ENCODE data around the gene SV2A. TPM values are rescaled to one million over a fixed set of nuclear protein-coding genes. Genes with fewer than 3 reads are reported as not detected.
"Not testable (repeated sequence)": the region's sequence is repeated elsewhere in the genome, so short reads cannot be mapped to it uniquely, and the experiment has no call there.

SV2A gene
- total RNA-seq, 1 experiment from 2014 or later = 4.7 TPM

DNA sequence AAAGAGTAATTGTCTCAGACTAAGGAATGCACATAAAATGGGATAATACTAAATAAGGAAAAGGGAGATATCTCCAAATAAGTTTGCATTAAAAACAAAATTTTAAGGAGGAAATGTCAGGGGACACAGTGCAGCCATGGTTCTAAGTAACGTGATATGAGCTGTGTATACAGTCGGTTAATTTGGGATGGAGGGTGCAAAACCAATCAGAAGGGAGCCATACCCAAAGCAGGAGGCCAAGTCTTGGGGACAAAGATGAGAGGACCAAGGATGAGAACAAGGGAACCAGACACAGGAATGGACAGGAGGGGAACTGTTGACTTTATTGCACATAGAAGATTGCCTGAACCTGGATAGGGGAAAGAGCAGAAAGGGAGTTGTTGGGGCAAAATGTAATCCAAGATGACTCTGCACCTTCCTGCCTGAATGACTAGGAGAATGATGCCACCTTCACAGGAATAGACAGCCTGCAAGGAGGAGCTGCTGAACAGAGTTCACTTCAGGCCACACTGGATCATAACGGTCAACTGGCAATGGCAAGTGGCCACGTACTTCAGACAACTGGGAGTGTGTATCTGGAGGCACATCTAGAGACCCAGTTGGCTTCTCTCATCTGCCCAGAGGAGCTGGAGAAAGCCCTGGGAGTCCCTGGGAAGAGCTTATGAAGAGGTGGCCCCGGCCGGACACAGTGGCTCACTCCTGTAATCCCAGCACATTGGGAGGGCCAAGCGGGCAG, 40.3 kb downstream of the SV2A start:
- no peak overlapping the region for H3K27ac Mint-ChIP-seq (ENCODE audit: unreplicated experiment)
- no peaks in the 10 kb centered on the region for H3K9me3 ChIP-seq
- BruUV-seq (replicated peaks) = no TSS peak
- H3K36me3 Mint-ChIP-seq (ENCODE audit: insufficient read depth, unreplicated experiment) = peaks cover 16% of the 10 kb centered on the region
- no peak overlapping the region for H3K4me3 Mint-ChIP-seq (ENCODE audit: unreplicated experiment)
- no peaks in the 10 kb centered on the region for H3K27me3 ChIP-seq (replicated peaks; ENCODE audit: control insufficient read depth, insufficient read depth, low read length)
- H3K36me3 ChIP-seq (ENCODE audit: control insufficient read depth, insufficient read depth, low read length) = no peaks in the 10 kb centered on the region
- H3K27me3 Mint-ChIP-seq (ENCODE audit: insufficient read depth, unreplicated experiment) = no peaks in the 10 kb centered on the region
- no peak overlapping the region for H3K4me3 ChIP-seq (ENCODE audit: low read depth, low read length)
- H3K4me1 ChIP-seq = no peaks in the 10 kb centered on the region
- H3K9me3 Mint-ChIP-seq (ENCODE audit: unreplicated experiment) = no peaks in the 10 kb centered on the region
- intact Hi-C loops (cut with micrococcal nuclease; ENCODE audit: unreplicated experiment) = no loop called here
- peaks cover 5% of the 10 kb centered on the region for H3K4me1 Mint-ChIP-seq (ENCODE audit: low read depth, unreplicated experiment)
- ChIA-PET POLR2A (no interaction called here), CTCF (no interaction called here)
- peak in 1 of 2 experiments; percentile 0 for DNase-seq
- TF ChIP-seq, protein P1, sequence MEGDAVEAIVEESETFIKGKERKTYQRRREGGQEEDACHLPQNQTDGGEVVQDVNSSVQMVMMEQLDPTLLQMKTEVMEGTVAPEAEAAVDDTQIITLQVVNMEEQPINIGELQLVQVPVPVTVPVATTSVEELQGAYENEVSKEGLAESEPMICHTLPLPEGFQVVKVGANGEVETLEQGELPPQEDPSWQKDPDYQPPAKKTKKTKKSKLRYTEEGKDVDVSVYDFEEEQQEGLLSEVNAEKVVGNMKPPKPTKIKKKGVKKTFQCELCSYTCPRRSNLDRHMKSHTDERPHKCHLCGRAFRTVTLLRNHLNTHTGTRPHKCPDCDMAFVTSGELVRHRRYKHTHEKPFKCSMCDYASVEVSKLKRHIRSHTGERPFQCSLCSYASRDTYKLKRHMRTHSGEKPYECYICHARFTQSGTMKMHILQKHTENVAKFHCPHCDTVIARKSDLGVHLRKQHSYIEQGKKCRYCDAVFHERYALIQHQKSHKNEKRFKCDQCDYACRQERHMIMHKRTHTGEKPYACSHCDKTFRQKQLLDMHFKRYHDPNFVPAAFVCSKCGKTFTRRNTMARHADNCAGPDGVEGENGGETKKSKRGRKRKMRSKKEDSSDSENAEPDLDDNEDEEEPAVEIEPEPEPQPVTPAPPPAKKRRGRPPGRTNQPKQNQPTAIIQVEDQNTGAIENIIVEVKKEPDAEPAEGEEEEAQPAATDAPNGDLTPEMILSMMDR (IDR thresholded peaks at IDR 0.05; ENCODE audit: insufficient read depth in 1 of 2, low read depth in 1 of 2, low read length in 1 of 2, severe bottlenecking in 1 of 2, unreplicated experiment in 1 of 2) = no peak

DNA sequence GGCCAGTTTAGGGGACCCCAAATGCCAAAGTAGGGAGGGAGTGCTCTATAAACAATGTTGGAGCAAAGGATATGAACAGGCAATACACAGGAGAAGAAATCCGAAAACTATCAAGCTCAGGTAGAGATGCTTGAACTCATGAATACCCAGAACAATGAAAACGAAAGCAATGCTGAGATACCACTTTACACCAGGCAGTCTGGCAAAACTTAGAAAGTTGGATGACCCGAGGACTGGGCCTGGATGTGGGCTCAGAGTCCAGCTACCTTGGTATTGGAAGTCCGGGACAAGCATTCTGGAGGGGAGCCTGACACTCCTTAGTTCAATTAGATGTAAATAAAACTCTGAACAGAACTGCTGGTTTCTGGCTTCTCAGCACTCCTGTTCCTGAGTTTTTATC, 44.6 kb downstream of the SV2A start:
- BruUV-seq (replicated peaks); H3K27me3 Mint-ChIP-seq (ENCODE audit: insufficient read depth, unreplicated experiment); POLR2A ChIA-PET; H3K4me3 Mint-ChIP-seq (ENCODE audit: unreplicated experiment); H3K9me3 Mint-ChIP-seq (ENCODE audit: unreplicated experiment); H3K4me3 ChIP-seq (ENCODE audit: low read depth, low read length); H3K4me1 ChIP-seq; H3K4me1 Mint-ChIP-seq (ENCODE audit: low read depth, unreplicated experiment); H3K27ac Mint-ChIP-seq (ENCODE audit: unreplicated experiment); H3K9me3 ChIP-seq; H3K36me3 ChIP-seq (ENCODE audit: control insufficient read depth, insufficient read depth, low read length); DNase-seq; H3K27me3 ChIP-seq (replicated peaks; ENCODE audit: control insufficient read depth, insufficient read depth, low read length); CTCF ChIA-PET; intact Hi-C loops (cut with micrococcal nuclease; ENCODE audit: unreplicated experiment): not testable (repeated sequence)
- peaks cover 10% of the 10 kb centered on the region for H3K36me3 Mint-ChIP-seq (ENCODE audit: insufficient read depth, unreplicated experiment)

DNA sequence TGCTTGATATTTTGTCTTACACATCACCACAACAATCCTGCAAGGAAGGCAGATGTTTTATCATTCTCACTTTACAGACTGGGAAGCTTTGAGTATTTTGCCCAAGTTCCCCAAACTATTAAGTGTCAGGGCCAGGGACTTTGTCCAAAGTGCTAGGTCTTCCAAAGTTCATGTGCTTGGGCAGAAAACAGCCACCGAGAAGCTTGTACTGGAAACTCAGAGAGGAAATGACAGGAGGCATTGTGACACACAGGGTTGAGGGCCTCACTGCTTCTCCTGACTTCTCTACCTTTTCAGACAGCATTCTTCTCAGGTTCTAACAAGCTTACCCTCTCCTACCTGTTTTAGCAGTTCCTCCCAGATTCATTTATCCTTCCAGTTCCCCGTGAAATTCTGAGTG, 50.8 kb downstream of the SV2A start:
- POLR2A ChIA-PET; BruUV-seq (replicated peaks); H3K27ac Mint-ChIP-seq (ENCODE audit: unreplicated experiment): not testable (repeated sequence)

DNA sequence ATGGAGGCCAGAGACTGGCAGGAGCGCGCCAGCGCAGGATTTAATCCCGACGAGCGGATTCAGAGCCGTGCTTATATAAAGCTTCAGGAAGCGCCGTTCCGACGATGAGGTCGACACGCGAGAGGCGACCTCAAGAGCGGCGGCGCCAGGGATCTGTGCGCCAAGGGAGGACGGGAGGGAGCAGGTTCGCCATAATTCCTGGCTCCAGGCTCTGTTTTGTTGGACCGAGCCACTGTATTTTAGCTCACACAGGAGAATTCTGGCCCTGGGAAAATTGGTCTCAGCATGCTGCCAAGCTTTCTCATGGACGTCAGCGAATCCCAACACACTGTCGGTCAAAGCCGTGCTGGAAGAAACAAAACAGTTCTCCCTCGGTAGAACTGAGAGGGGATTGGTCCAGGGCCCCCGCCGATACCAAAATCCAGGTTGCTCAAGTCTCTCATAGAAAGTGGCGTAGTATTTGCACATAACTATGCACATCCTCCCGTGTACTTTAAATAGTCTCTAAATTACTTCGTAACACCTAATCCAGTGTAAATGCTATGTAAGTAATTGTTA, 56.1 kb downstream of the SV2A start:
- CTCF ChIA-PET; H3K27ac Mint-ChIP-seq (ENCODE audit: unreplicated experiment); H3K9me3 ChIP-seq; H3K4me3 ChIP-seq (ENCODE audit: low read depth, low read length); H3K4me3 Mint-ChIP-seq (ENCODE audit: unreplicated experiment); H3K36me3 Mint-ChIP-seq (ENCODE audit: insufficient read depth, unreplicated experiment); H3K4me1 Mint-ChIP-seq (ENCODE audit: low read depth, unreplicated experiment); H3K27me3 Mint-ChIP-seq (ENCODE audit: insufficient read depth, unreplicated experiment); H3K27me3 ChIP-seq (replicated peaks; ENCODE audit: control insufficient read depth, insufficient read depth, low read length); BruUV-seq (replicated peaks); H3K36me3 ChIP-seq (ENCODE audit: control insufficient read depth, insufficient read depth, low read length); intact Hi-C loops (cut with micrococcal nuclease; ENCODE audit: unreplicated experiment); H3K9me3 Mint-ChIP-seq (ENCODE audit: unreplicated experiment); POLR2A ChIA-PET; DNase-seq; H3K4me1 ChIP-seq: not testable (repeated sequence)

More for the DNA sequence above, 50.8 kb downstream of the SV2A start:
- CTCF ChIA-PET; H3K9me3 ChIP-seq; H3K27me3 Mint-ChIP-seq (ENCODE audit: insufficient read depth, unreplicated experiment); H3K36me3 Mint-ChIP-seq (ENCODE audit: insufficient read depth, unreplicated experiment); H3K27me3 ChIP-seq (replicated peaks; ENCODE audit: control insufficient read depth, insufficient read depth, low read length); H3K4me1 Mint-ChIP-seq (ENCODE audit: low read depth, unreplicated experiment); H3K4me1 ChIP-seq; H3K36me3 ChIP-seq (ENCODE audit: control insufficient read depth, insufficient read depth, low read length); intact Hi-C loops (cut with micrococcal nuclease; ENCODE audit: unreplicated experiment); H3K4me3 ChIP-seq (ENCODE audit: low read depth, low read length); H3K9me3 Mint-ChIP-seq (ENCODE audit: unreplicated experiment); H3K4me3 Mint-ChIP-seq (ENCODE audit: unreplicated experiment); DNase-seq: not testable (repeated sequence)

DNA sequence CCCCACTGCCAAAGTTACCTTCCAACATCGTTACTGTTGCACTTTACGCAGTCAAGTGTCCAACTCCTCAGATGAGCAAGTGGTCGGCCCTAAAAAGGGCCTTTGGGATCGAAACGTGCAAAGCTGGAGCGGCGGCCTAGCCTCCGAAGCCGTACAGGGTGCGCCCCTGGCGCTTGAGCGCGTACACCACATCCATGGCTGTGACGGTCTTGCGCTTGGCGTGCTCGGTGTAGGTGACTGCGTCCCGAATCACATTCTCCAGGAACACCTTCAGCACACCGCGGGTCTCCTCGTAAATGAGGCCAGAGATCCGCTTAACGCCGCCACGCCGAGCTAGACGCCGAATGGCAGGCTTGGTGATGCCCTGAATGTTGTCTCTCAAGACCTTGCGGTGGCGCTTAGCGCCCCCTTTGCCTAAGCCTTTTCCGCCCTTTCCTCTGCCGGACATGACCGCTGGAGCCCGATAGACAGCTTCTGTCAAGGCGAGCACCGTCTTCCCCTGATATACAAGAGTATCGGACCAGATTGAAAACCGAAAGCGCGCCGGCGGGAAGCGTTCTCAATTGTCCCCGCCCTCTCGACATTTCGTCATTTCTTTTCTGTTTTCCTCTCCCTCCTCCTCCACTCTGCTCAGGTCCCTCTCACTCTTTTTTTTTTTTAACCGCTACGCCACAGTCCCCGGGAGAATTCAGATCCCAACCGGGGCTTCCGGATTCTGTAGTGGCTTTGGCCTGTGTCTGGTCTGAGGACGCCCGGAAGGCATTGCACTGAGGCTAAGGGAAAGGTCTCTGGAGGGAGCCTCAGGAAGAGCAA, 56.8 kb downstream of the SV2A start:
- H3K36me3 Mint-ChIP-seq (ENCODE audit: insufficient read depth, unreplicated experiment); DNase-seq; CTCF ChIA-PET; H3K36me3 ChIP-seq (ENCODE audit: control insufficient read depth, insufficient read depth, low read length); BruUV-seq (replicated peaks); POLR2A ChIA-PET; H3K4me1 Mint-ChIP-seq (ENCODE audit: low read depth, unreplicated experiment); intact Hi-C loops (cut with micrococcal nuclease; ENCODE audit: unreplicated experiment); H3K27ac Mint-ChIP-seq (ENCODE audit: unreplicated experiment); H3K4me1 ChIP-seq; H3K4me3 ChIP-seq (ENCODE audit: low read depth, low read length); H3K9me3 ChIP-seq; H3K4me3 Mint-ChIP-seq (ENCODE audit: unreplicated experiment); H3K27me3 Mint-ChIP-seq (ENCODE audit: insufficient read depth, unreplicated experiment); H3K27me3 ChIP-seq (replicated peaks; ENCODE audit: control insufficient read depth, insufficient read depth, low read length); H3K9me3 Mint-ChIP-seq (ENCODE audit: unreplicated experiment): not testable (repeated sequence)

DNA sequence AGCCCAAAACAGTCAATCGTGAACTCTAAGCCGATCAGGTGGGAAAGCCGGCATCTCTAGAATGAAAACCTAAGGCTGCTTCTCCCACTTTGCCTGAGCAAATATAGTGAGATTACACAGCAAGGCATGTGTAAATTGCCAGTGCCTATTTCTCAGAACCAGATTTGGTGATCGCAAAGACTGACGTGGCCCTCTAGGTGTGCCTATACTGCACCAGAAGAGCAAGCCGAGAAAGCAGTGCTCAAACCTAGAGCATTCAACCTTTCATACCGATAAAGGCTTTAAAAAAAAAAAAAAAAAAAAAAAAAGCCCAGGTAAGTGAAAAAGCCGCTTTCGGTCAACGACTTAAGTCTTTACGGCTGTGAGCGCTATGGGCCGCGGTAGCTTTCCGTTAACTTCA, 57.4 kb downstream of the SV2A start:
- BruUV-seq (replicated peaks); H3K36me3 Mint-ChIP-seq (ENCODE audit: insufficient read depth, unreplicated experiment); H3K4me1 Mint-ChIP-seq (ENCODE audit: low read depth, unreplicated experiment); H3K27ac Mint-ChIP-seq (ENCODE audit: unreplicated experiment); H3K27me3 Mint-ChIP-seq (ENCODE audit: insufficient read depth, unreplicated experiment); DNase-seq; H3K4me3 ChIP-seq (ENCODE audit: low read depth, low read length); H3K4me1 ChIP-seq; H3K9me3 Mint-ChIP-seq (ENCODE audit: unreplicated experiment); H3K9me3 ChIP-seq; CTCF ChIA-PET; H3K4me3 Mint-ChIP-seq (ENCODE audit: unreplicated experiment); H3K36me3 ChIP-seq (ENCODE audit: control insufficient read depth, insufficient read depth, low read length); H3K27me3 ChIP-seq (replicated peaks; ENCODE audit: control insufficient read depth, insufficient read depth, low read length); intact Hi-C loops (cut with micrococcal nuclease; ENCODE audit: unreplicated experiment); POLR2A ChIA-PET: not testable (repeated sequence)
